Esophagus squamous epithelium (tissue), 4 donors: ENCODE measurements around the gene PLXDC2.

ENCODE experiments used
- POLR2A ChIP-seq, 4 donors: fragments of 450-650 bp; IDR thresholded peaks; one replicate each; pipeline ENCODE4 v1.6.1; 2017; ENCODE audit warnings: antibody characterized with exemption in 4 of 4, mild to moderate bottlenecking in 4 of 4, moderate library complexity in 3 of 4
- TF ChIP-seq, protein P1 (sequence below), 6 experiments: fragments of 450-650 bp in 4 of 6; fragments of 200-600 bp in 2 of 6; sonication (generic) in 2 of 6; IDR thresholded peaks; one replicate each; pipeline ENCODE4 v1.5.1; 2016 to 2019; ENCODE audit warnings: antibody characterized with exemption in 6 of 6, mild to moderate bottlenecking in 4 of 6, moderate library complexity in 4 of 6

DNA sequence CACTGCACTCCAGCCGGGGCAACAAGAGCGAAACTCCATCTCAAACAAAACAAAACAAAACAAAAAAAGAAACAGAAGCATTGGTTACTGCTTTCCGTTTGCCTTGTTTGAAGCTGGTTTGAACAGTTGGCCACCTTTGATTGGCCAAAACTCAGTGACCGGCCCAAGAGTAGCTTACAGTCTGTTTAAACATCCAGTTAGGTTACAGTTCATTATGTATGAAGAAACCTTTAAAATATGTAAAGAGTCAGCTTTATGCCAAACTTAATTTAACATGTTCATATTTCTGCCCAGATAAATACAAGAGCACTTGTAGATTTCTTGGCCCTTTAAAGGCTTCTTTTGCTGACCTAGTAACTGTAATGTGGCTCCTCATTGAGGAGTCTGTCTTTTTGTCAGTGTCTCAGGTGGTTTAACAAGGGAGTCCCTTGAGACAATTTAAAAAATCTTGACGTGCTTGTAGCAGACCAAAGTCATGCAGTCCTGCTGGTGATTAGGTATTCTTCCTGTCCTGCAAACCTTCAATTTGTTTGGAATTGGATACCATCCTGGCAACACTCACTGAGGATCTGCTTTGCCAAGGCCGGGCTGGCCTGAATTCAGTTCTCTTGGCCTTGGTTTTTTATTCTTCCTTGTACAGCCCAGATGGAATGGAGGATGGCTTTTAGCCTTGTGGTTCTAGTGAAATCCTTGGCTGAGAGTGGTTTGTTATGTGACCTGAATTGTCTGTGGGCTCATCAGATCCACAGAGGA lies 128.9 kb downstream of the PLXDC2 start:
- TF ChIP-seq, protein P1, sequence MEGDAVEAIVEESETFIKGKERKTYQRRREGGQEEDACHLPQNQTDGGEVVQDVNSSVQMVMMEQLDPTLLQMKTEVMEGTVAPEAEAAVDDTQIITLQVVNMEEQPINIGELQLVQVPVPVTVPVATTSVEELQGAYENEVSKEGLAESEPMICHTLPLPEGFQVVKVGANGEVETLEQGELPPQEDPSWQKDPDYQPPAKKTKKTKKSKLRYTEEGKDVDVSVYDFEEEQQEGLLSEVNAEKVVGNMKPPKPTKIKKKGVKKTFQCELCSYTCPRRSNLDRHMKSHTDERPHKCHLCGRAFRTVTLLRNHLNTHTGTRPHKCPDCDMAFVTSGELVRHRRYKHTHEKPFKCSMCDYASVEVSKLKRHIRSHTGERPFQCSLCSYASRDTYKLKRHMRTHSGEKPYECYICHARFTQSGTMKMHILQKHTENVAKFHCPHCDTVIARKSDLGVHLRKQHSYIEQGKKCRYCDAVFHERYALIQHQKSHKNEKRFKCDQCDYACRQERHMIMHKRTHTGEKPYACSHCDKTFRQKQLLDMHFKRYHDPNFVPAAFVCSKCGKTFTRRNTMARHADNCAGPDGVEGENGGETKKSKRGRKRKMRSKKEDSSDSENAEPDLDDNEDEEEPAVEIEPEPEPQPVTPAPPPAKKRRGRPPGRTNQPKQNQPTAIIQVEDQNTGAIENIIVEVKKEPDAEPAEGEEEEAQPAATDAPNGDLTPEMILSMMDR (IDR thresholded peaks at IDR 0.05) = no peak
- TF ChIP-seq POLR2A (IDR thresholded peaks at IDR 0.05) = no peak
